IPS DF 6.9 (cell line): ENCODE measurements around the gene COL11A1.
"Not testable (repeated sequence)": the region's sequence is repeated elsewhere in the genome, so short reads cannot be mapped to it uniquely, and the experiment has no call there.

Source experiments
- DNase-seq: peaks from one replicate; pipeline ENCODE4 v3.0.0-alpha.2; 2013; ENCODE audit warnings: low read depth, low spot score
- H3K27ac ChIP-seq: one replicate; pipeline ENCODE4 v1.5.1; 2013; ENCODE audit warnings: low read length, control low read depth
- H3K27me3 ChIP-seq: 2 replicates; pipeline ENCODE4 v1.6.1; 2013; ENCODE audit warnings: mild to moderate bottlenecking, low read length; ENCODE audit not compliant: control insufficient read depth, insufficient read depth
- H3K36me3 ChIP-seq: 2 replicates; pipeline ENCODE4 v1.6.1; 2013; ENCODE audit warnings: low read length; ENCODE audit not compliant: control insufficient read depth, insufficient read depth
- H3K4me1 ChIP-seq: 2 replicates; pipeline ENCODE4 v1.6.1; 2013; ENCODE audit warnings: low read length; ENCODE audit not compliant: control insufficient read depth, insufficient read depth
- H3K4me3 ChIP-seq: 2 replicates; pipeline ENCODE4 v1.5.1; 2013; ENCODE audit warnings: mild to moderate bottlenecking, low read length
- H3K9me3 ChIP-seq: 2 replicates; pipeline ENCODE4 v1.6.1; 2013; ENCODE audit warnings: low read length, inconsistent platforms; ENCODE audit not compliant: control insufficient read depth, insufficient read depth
- WGBS: extraction: QIAGEN DNeasy Blood & Tissue Kit; methylation state at CpG from one replicate; pipeline ENCODE4 v1.1.7; 2013; ENCODE audit warnings: mixed read lengths, missing lambda C conversion rate; ENCODE audit not compliant: insufficient read length, insufficient coverage; 5-methylcytosine and 5-hydroxymethylcytosine counted together

The COL11A1 gene

DNA sequence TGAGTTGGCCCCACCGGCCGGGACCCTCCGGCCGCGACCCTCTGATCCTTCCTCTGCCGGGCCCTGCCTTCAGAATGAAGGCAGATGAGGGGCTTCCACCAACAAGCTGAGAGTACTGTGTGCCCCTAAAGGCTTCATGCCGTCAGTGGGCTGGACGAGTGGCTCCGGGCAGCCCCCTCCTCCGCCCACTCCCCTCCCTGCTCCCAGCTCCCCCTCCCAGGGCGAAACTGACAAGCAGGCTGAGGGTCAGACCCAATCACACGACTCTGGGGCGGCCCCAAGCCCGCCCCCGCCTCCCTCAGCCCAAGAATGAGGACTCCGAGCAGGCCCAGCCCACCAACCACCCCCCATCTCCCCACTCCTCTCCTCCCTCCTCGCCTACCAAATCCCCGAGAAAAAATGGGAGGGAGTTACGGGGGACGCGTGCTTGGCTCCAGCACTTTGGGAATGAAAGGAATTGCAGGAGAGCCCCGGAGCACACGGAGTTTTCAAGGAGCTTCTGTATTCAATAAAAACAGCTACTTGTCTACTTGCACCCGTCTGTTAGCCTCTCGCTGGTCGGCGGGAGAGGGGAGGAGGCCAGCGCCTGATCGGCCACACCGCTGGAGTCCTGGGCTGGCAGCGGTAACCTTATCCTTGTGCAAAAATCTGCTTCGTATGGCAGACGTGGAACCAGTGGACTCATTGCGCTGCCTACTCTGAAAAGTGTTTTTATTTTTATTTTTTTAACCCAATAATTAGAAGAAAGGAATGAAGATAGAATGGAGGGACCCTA is at the start of gene COL11A1:
Gene COL11A1, minus strand, starts transcription at position 147 of the 775 bp plus-strand sequence. CDS start 344 bp downstream, outside the sequence.
- Histone ChIP-seq H3K4me1 (no peaks in the 10 kb centered on the region), H3K4me3 (peak within 1 kb of the TSS; percentile 98), H3K36me3 (no peaks in the 10 kb centered on the region), H3K27ac (no peak within 1 kb of the TSS), H3K27me3 (no peaks in the 10 kb centered on the region), H3K9me3 (no peaks in the 10 kb centered on the region)
- peak; percentile 73 for DNase-seq
- no CpG with 5 or more reads among the region's 34 CpGs for WGBS

DNA sequence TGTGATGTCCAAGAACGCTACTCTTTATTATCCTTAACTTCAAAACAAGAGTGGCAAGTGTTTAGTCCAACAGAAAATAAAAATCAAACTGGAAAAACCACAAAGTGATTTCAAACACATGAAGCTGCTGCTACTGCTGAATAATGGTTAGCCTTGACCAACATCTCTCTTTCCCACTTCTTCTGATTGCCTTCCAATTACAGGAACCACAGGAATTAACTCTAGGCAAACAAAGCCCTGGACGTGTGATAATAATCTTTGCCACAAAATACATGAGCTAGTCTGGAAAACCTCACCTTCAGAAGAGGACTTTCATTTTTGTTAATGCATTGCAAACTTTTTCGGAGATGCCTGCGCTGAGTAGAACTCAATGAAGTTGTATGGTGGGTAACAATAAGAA is 48.6 kb upstream of the COL11A1 start:
- Histone ChIP-seq H3K27ac (no peak overlapping the region), H3K4me1 (no peaks in the 10 kb centered on the region), H3K27me3 (no peaks in the 10 kb centered on the region), H3K9me3 (no peaks in the 10 kb centered on the region), H3K36me3 (no peaks in the 10 kb centered on the region), H3K4me3 (no peak overlapping the region)
- no CpG with 5 or more reads among the region's 4 CpGs for WGBS
- no peak for DNase-seq

DNA sequence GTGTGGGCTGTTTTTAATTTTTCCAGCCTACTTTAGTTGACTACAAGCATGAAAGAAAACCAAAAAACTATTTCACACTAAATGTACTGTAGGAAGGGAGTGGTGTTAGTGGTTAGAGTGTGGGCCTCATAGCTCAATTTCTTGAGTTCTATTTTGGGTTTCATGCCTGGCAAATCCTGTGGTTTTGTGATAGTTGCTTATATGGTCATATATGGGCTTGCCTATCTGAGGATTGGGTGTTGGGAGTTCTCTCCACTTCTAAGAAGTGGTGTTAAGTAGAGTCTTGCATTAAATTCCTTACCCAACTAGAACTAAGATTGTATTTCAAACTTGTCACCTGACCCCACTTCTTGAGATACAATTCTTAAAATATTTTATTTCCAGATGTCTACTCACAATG is 37.8 kb upstream of the COL11A1 start:
- no peak for DNase-seq
- H3K36me3 ChIP-seq: no peaks in the 10 kb centered on the region

DNA sequence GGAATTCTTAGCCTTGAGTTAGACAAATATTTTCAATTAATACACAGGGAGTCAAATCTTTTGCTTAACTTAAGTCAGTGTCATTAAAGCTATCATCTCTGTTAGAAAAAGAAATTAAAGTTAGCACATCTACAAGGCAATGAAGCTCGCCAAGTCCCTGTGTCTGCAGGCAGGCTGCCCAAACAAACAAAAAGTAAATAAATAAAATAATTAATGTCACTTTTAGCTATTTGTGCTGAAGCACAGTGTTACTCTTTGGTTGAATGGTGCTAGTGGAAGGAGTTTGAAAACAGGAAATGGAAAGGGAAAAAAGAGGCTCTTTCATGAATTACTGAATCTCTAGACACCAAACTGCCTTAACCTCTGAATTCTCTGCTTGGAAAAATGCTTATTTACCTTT is 37.1 kb upstream of the COL11A1 start:
- H3K9me3 ChIP-seq: no peaks in the 10 kb centered on the region
- H3K4me3 ChIP-seq: no peak overlapping the region
- DNase-seq: no peak
- no peaks in the 10 kb centered on the region for H3K27me3 ChIP-seq
- WGBS: no CpG with 5 or more reads among the region's 1 CpG
- no peaks in the 10 kb centered on the region for H3K4me1 ChIP-seq
- no peak overlapping the region for H3K27ac ChIP-seq
- no peaks in the 10 kb centered on the region for H3K36me3 ChIP-seq

More for the DNA sequence above, 37.8 kb upstream of the COL11A1 start:
- H3K27ac ChIP-seq: no peak overlapping the region
- no peaks in the 10 kb centered on the region for H3K9me3 ChIP-seq
- no peak overlapping the region for H3K4me3 ChIP-seq
- H3K4me1 ChIP-seq: no peaks in the 10 kb centered on the region
- no peaks in the 10 kb centered on the region for H3K27me3 ChIP-seq

DNA sequence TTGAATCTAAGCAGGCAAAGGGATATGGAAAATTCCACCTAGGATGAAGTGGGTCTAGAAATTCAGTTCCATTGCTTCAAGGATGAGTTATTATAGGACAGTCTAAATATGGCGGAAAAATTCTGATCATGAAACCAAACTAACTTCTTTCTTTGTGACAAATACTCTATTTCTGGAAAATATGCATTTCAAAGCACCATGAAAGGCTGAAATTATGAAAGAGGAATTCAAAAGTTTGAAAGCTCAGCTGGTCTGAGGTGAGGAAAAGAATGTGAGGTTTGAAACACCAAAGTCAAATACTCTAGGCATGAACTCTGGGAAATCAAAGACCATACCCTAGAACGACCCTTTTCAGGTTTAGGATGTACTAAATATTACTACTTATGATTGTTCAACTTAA is 36.4 kb upstream of the COL11A1 start:
- Histone ChIP-seq H3K27me3 (no peaks in the 10 kb centered on the region), H3K36me3 (no peaks in the 10 kb centered on the region), H3K27ac (no peak overlapping the region), H3K4me1 (no peaks in the 10 kb centered on the region), H3K4me3 (no peak overlapping the region), H3K9me3 (no peaks in the 10 kb centered on the region)
- DNase-seq: no peak
- no CpG with 5 or more reads among the region's 2 CpGs for WGBS

DNA sequence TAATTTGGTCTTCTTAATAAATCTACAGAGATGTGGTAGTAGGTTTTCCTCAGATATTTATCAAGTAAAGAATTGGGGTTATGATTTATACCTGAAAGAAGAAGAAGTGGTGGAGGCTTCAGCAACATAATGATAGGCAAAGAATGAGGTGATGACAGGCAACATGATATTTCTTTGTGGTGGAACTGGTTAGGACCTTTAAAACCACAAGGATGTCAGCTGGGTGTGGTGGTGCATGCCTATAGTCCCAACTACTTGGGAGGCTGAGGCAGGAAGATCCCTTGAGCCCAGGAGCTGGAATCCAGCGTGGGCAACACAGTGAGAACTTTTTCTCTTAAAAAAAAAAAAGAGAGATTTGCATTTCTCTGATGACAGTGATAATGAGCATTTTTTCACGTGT is 34.1 kb upstream of the COL11A1 start:
- H3K36me3 ChIP-seq: no peaks in the 10 kb centered on the region
- no CpG with 5 or more reads among the region's 2 CpGs for WGBS
- no peaks in the 10 kb centered on the region for H3K4me1 ChIP-seq
- no peak overlapping the region for H3K27ac ChIP-seq
- DNase-seq: no peak
- H3K9me3 ChIP-seq: no peaks in the 10 kb centered on the region
- no peak overlapping the region for H3K4me3 ChIP-seq
- no peaks in the 10 kb centered on the region for H3K27me3 ChIP-seq

DNA sequence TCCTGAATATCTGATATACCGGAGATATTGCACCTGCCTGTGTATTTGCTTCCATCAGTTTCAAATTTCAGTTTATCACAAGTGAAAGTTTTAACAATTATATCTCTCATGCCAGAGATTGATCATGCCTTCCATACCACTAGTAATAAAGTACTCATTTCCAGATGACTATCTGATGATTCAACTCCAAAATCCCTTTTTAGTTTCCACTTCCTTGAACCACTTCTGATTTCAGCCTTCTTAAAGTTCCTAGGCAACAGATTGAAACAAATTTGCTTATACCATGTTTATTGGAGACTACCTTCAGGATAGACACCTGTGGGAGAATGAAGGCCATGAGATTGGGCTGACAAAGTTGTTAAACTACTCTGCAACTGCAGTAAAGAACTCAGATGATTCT is 21.5 kb upstream of the COL11A1 start:
- Histone ChIP-seq H3K4me3 (no peak overlapping the region), H3K4me1 (no peaks in the 10 kb centered on the region), H3K36me3 (no peaks in the 10 kb centered on the region), H3K9me3 (no peaks in the 10 kb centered on the region), H3K27ac (no peak overlapping the region), H3K27me3 (no peaks in the 10 kb centered on the region)
- DNase-seq: no peak
- no CpG with 5 or more reads among the region's 1 CpG for WGBS

DNA sequence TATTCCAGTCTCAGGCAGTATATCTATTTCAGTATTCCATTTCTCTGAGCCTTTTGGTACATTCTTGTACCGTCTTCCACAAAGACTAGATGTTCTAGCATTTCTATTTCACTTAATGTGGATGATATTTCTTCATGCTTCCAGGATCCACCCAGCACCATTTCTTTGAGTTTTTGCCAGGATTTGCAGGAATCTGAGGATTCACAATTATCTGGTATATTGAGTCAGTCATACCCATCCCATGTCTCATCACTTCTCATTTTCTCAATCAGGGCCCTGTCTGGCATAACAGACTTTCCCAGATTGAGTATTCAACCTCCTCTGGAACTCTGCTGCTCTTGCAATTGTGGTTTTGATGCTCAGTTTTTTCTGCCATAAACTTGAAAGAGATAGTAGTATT is 20.9 kb upstream of the COL11A1 start:
- H3K27me3 ChIP-seq: no peaks in the 10 kb centered on the region
- no peak overlapping the region for H3K4me3 ChIP-seq
- H3K27ac ChIP-seq: no peak overlapping the region
- no peaks in the 10 kb centered on the region for H3K4me1 ChIP-seq
- no peaks in the 10 kb centered on the region for H3K36me3 ChIP-seq
- H3K9me3 ChIP-seq: no peaks in the 10 kb centered on the region
- no CpG with 5 or more reads among the region's 1 CpG for WGBS
- no peak for DNase-seq

DNA sequence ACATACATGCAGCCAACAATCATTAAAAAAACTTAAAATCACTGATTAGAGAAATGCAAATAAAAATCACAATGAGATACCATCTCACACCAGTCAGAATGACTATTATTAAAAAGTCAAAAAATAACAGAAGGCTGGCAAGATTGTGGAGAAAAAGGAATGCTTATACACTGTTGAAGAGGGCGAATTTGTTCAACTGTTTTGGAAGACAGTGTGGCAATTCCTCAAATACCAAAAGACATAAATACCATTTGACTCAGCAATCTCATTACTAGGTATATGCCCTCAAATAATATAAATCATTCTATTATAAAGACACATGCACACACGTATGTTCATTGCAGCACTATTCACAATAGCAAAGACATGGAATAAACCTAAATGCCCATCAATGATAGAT is 19.9 kb upstream of the COL11A1 start:
- H3K9me3 ChIP-seq, H3K4me3 ChIP-seq, H3K27me3 ChIP-seq, H3K27ac ChIP-seq, DNase-seq, H3K4me1 ChIP-seq, H3K36me3 ChIP-seq: not testable (repeated sequence)
- WGBS: no CpG with 5 or more reads among the region's 2 CpGs

DNA sequence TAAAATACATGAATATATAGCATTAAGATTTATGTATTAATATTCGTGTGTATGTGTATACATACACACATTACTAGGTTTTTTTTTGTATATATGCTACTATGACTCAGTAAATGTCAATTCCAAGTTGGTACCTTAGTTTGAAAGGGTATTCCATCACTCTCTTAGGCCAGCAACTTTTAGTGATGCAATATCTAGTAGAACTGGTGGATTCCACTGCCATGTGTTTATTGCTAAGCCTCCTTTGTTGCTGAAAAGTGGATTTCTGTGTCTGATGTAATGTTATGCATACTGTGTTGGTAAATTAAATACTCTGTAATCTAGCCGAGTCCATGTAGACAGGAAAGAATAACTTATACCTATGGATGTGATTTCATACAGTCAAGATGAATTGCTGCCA is 16.9 kb upstream of the COL11A1 start:
- Histone ChIP-seq H3K4me3 (no peak overlapping the region), H3K36me3 (no peaks in the 10 kb centered on the region), H3K4me1 (no peaks in the 10 kb centered on the region), H3K27me3 (no peaks in the 10 kb centered on the region), H3K9me3 (no peaks in the 10 kb centered on the region), H3K27ac (no peak overlapping the region)
- no CpG with 5 or more reads among the region's 2 CpGs for WGBS
- DNase-seq: no peak

DNA sequence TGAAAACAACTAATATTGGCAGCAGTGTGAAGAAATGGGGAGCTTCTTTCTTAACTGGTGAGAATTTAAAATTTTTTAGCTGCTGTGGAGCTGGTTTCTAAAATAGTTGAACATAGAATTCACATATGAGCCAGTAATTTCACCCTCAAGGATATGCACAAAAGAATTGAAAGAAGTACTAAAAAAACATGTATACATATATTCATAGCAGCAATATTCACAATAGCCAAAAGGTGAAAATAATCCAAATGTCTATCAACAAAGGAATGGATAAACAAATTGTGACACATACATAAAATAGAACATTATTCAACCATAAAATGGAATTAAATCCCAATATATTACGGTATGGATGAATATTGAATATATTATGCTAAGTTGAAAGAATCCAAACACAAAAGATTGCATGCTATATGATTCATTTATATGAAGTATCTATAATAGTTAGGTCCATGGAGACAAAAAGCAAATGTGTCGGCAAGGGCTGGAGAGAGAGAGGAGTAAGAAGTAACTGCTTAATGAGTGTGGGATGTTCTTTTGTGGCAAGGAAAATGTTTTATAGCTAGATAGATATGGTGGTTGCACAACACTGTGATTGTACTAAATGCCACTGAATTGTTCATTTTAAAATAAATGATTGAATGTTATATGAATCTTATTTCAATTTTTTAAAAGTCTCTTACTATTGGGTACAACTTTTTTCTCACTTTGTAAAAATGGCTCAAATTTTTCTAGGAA is 14.8 kb upstream of the COL11A1 start:
- no peak overlapping the region for H3K27ac ChIP-seq
- H3K4me1 ChIP-seq: no peaks in the 10 kb centered on the region
- no peaks in the 10 kb centered on the region for H3K36me3 ChIP-seq
- H3K9me3 ChIP-seq: no peaks in the 10 kb centered on the region
- no CpG with 5 or more reads among the region's 2 CpGs for WGBS
- H3K27me3 ChIP-seq: no peaks in the 10 kb centered on the region
- no peak for DNase-seq
- no peak overlapping the region for H3K4me3 ChIP-seq
